GM12878 (cell line): ENCODE measurements around the gene ADGRV1. TPM values are rescaled to one million over a fixed set of nuclear protein-coding genes. Genes with fewer than 3 reads are reported as not detected.

Source experiments
- ATAC-seq: fragments of 200-7000 bp; cut with Tn5 transposase; 3 replicates; pipeline ENCODE4 v1.9.1; 2020; ENCODE audit warnings: mild to moderate bottlenecking, moderate library complexity
- BruUV-seq: library from RNA; stranded (reverse); fragments of 400-500 nt; replicated peaks from 2 replicates; lab custom pipeline; 2021; lab: Mats Ljungman, UMichigan
- CTCF ChIA-PET: fragments of 300-600 bp; sonication (Branson Sonifier 250); formaldehyde crosslinking; extraction: SDS; loops from one replicate; lab custom pipeline; 2021; ENCODE audit warnings: inconsistent platforms; lab: Yijun Ruan, JAX
- POLR2A ChIA-PET: fragments of 350-600 bp; formaldehyde crosslinking; extraction: SDS; loops from one replicate; lab custom pipeline; 2021; ENCODE audit warnings: inconsistent platforms; lab: Charles Lee
- RAD21 ChIA-PET: fragments of 300-600 bp; sonication (Branson Sonifier 250); formaldehyde crosslinking; loops from one replicate; lab custom pipeline; 2023; ENCODE audit warnings: antibody characterized with exemption; ENCODE audit not compliant: unreplicated experiment; lab: Charles Lee
- SMC1A ChIA-PET: fragments of 300-600 bp; sonication (Branson Sonifier 250); formaldehyde crosslinking; loops from one replicate; lab custom pipeline; 2023; ENCODE audit not compliant: unreplicated experiment, uncharacterized antibody; lab: Charles Lee
- DNase-seq: peaks from one replicate; pipeline ENCODE4 v3.0.0-alpha.2; 2011; ENCODE audit warnings: low read depth, low spot score
- FAIRE-seq: peaks from 3 replicates; lab custom pipeline; 2011; peaks lifted over from hg19 to GRCh38; lab: Jason Lieb, UNC
- H2AFZ ChIP-seq: 2 replicates; pipeline ENCODE4 v1.6.0; 2011; ENCODE audit warnings: low read depth, low read length, control low read depth; ENCODE audit not compliant: control insufficient read depth
- H3K27ac ChIP-seq: 2 replicates; pipeline ENCODE4 v1.5.1; 2011; ENCODE audit warnings: control low read depth; ENCODE audit not compliant: control insufficient read depth, insufficient read depth
- H3K27me3 ChIP-seq, 2 experiments: replicated peaks in 1 of 2; 2 replicates each; pipeline versions ENCODE4 v1.6.0 to v1.6.1; 2011; ENCODE audit warnings: low read length in 1 of 2; ENCODE audit not compliant: control insufficient read depth in 2 of 2, insufficient read depth in 2 of 2
- H3K36me3 ChIP-seq, 2 experiments: 2 replicates each; pipeline ENCODE4 v1.5.1; 2011; ENCODE audit warnings: low read length in 1 of 2; ENCODE audit not compliant: control insufficient read depth in 2 of 2, insufficient read depth in 2 of 2
- H3K4me1 ChIP-seq: 2 replicates; pipeline ENCODE4 v1.6.1; 2011; ENCODE audit warnings: mild to moderate bottlenecking, low read length, moderate library complexity, mixed read lengths; ENCODE audit not compliant: control insufficient read depth, insufficient read depth
- H3K4me2 ChIP-seq: 2 replicates; pipeline ENCODE4 v1.6.0; 2011; ENCODE audit warnings: control low read depth; ENCODE audit not compliant: control insufficient read depth, insufficient read depth
- H3K4me3 ChIP-seq: fragments of 200-600 bp; sonication (generic); 2 replicates; pipeline ENCODE4 v1.5.1; 2016
- H3K79me2 ChIP-seq: 2 replicates; pipeline ENCODE4 v1.6.0; 2011; ENCODE audit warnings: low read length; ENCODE audit not compliant: control insufficient read depth, insufficient read depth
- H3K9ac ChIP-seq: 2 replicates; pipeline ENCODE4 v1.8.0; 2011; ENCODE audit warnings: low read length, control low read depth, mixed read lengths; ENCODE audit not compliant: control insufficient read depth, insufficient read depth
- H3K9me3 ChIP-seq: replicated peaks from 3 replicates; pipeline ENCODE4 v1.5.1; 2011; ENCODE audit warnings: mild to moderate bottlenecking, low read length; ENCODE audit not compliant: control insufficient read depth, insufficient read depth
- H4K20me1 ChIP-seq: 2 replicates; pipeline ENCODE4 v1.6.0; 2011; ENCODE audit not compliant: control insufficient read depth, insufficient read depth
- BACH1 ChIP-seq: fragments of 450-650 bp; IDR thresholded peaks from 2 replicates; pipeline ENCODE4 v1.6.1; 2017; ENCODE audit warnings: mild to moderate bottlenecking, borderline replicate concordance
- BCL3 ChIP-seq: IDR thresholded peaks from 2 replicates; pipeline ENCODE4 v1.6.1; 2011; ENCODE audit warnings: borderline replicate concordance, low read depth, mild to moderate bottlenecking, moderate library complexity, low read length; ENCODE audit not compliant: insufficient read depth, poor library complexity, severe bottlenecking
- BRCA1 ChIP-seq: IDR thresholded peaks from 2 replicates; pipeline ENCODE4 v1.6.1; 2011; ENCODE audit warnings: low read depth, low read length, improper control_type of control experiment
- CTCF ChIP-seq, 3 experiments: IDR thresholded peaks in 2 of 3; conservative IDR thresholded peaks in 1 of 3; 2 replicates each; pipeline ENCODE4 v1.5.1; 2011; ENCODE audit warnings: low read depth in 3 of 3, low read length in 3 of 3, mild to moderate bottlenecking in 3 of 3, control low read depth in 2 of 3, moderate library complexity in 2 of 3, inconsistent platforms in 1 of 3, mixed read lengths in 1 of 3; ENCODE audit not compliant: control insufficient read depth in 2 of 3, insufficient read depth in 1 of 3; ENCODE audit errors: extremely low read depth in 1 of 3
- EZH2 ChIP-seq: IDR thresholded peaks from 2 replicates; pipeline ENCODE4 v1.6.1; 2012; ENCODE audit warnings: low read depth, mild to moderate bottlenecking, control low read depth, inconsistent platforms, low read length, borderline replicate concordance; ENCODE audit not compliant: control insufficient read depth
- FOXK2 ChIP-seq: fragments of 450-650 bp; IDR thresholded peaks from 2 replicates; pipeline ENCODE4 v1.6.1; 2017; ENCODE audit warnings: mild to moderate bottlenecking, moderate library complexity
- MXI1 ChIP-seq: fragments of 150-350 bp; IDR thresholded peaks from 2 replicates; pipeline ENCODE4 v1.6.1; 2011; ENCODE audit warnings: low read depth, mild to moderate bottlenecking, inconsistent platforms, low read length, improper control_type of control experiment
- SIX5 ChIP-seq: IDR thresholded peaks from 2 replicates; pipeline ENCODE4 v1.6.1; 2011; ENCODE audit warnings: mild to moderate bottlenecking, low read depth, low read length, moderate library complexity; ENCODE audit not compliant: severe bottlenecking
- SREBF1 ChIP-seq: IDR thresholded peaks from 2 replicates; pipeline ENCODE4 v1.6.1; 2012; ENCODE audit warnings: mild to moderate bottlenecking, low read length
- TCF3 ChIP-seq: IDR thresholded peaks from 2 replicates; pipeline ENCODE4 v1.6.1; 2012; ENCODE audit warnings: low read depth, mild to moderate bottlenecking, low read length, borderline replicate concordance; ENCODE audit not compliant: insufficient read depth
- YY1 ChIP-seq: IDR thresholded peaks from 2 replicates; pipeline ENCODE4 v1.6.1; 2011; ENCODE audit warnings: low read depth, mild to moderate bottlenecking, low read length
- ZBTB11 ChIP-seq: fragments of 450-650 bp; formaldehyde crosslinking; IDR thresholded peaks from 2 replicates; pipeline ENCODE4 v1.5.0; 2022; ENCODE audit warnings: mild to moderate bottlenecking, missing genetic modification characterization
- ZNF217 ChIP-seq: fragments of 450-650 bp; IDR thresholded peaks from 2 replicates; pipeline ENCODE4 v1.6.1; 2017; ENCODE audit warnings: antibody characterized with exemption, mild to moderate bottlenecking
- ZNF384 ChIP-seq: IDR thresholded peaks from 2 replicates; pipeline ENCODE4 v1.6.1; 2012; ENCODE audit warnings: low read depth, mild to moderate bottlenecking, low read length, improper control_type of control experiment, borderline replicate concordance
- WGBS: methylation state at CpG from one replicate; pipeline ENCODE4 v1.1.6; 2016; ENCODE audit warnings: low lambda C conversion rate; ENCODE audit not compliant: insufficient replicate concordance, insufficient coverage; ENCODE audit errors: missing lambda C conversion rate; 5-methylcytosine and 5-hydroxymethylcytosine counted together
- in situ Hi-C: fragments of 300-500 bp; cut with MboI; formaldehyde crosslinking; loops from 9 replicates; pipeline ENCODE4 v1.14.3; 2018; ENCODE audit warnings: mixed read lengths
- intact Hi-C: fragments of 100-400 bp; cut with micrococcal nuclease; formaldehyde crosslinking; loops from one replicate; pipeline ENCODE4 v1.14.2; 2022; ENCODE audit not compliant: unreplicated experiment
- polyA plus RNA-seq, 11 experiments: library from polyadenylated mRNA; depleted of rRNA in 4 of 11; unstranded in 6 of 11; stranded (reverse) in 5 of 11; fragments of >200 nt; fragmentation: Nextera tagmentation in 4 of 11; fragmentation: Illumina TruSeq in 1 of 11; extraction: Ambion mirVana in 4 of 11; extraction: Trizol in 1 of 11; gene quantifications; 1 replicate in 1 of 11; 2 replicates in 10 of 11; pipeline versions ENCODE4 v1.2.1 to v1.2.3, GENCODE V29; 2011 to 2016; ENCODE audit warnings: inconsistent platforms in 2 of 11, missing spikeins in 2 of 11, low read depth in 1 of 11
- total RNA-seq, 4 experiments: library from RNA; depleted of rRNA in 3 of 4; stranded (reverse); fragments of >200 nt in 3 of 4; fragmentation: Illumina TruSeq in 1 of 4; extraction: Trizol in 1 of 4; gene quantifications; 2 replicates each; pipeline versions ENCODE4 v1.2.1 to v1.2.3, GENCODE V29; 2013 to 2021

ADGRV1 gene
- total and polyA plus RNA-seq, 10 of the 15 experiments (the other 5 are each of a cell fraction or from before 2014, with no cell fraction given): 0.04 to 8.1 (median 0.16) TPM; not detected in 1

GRCh38 chr5:90902651-90903386 is 344.2 kb downstream of the ADGRV1 start:
- SMC1A ChIA-PET: no interaction called here
- TF ChIP-seq EZH2: no peak
- TF ChIP-seq CTCF (IDR thresholded peaks at IDR 0.05 in 2 of 3, conservative IDR thresholded peaks at IDR 0.05 in 1 of 3; ENCODE audit: control insufficient read depth in 2 of 3, extremely low read depth in 1 of 3, insufficient read depth in 1 of 3, low read depth in 3 of 3, low read length in 3 of 3): no peak
- no peak for TF ChIP-seq SREBF1
- no peak for TF ChIP-seq YY1
- no peak for TF ChIP-seq ZNF217
- TF ChIP-seq BACH1: no peak
- TF ChIP-seq TCF3: no peak
- TF ChIP-seq BCL3: no peak
- no peak for TF ChIP-seq SIX5
- no peak for TF ChIP-seq FOXK2
- no peak for TF ChIP-seq BRCA1
- no peak for TF ChIP-seq ZNF384
- no peak for TF ChIP-seq MXI1
- TF ChIP-seq ZBTB11 (CRISPR knock-in tag): no peak
- H3K4me3 ChIP-seq: no peak overlapping the region
- in situ Hi-C loops (no loop called here), intact Hi-C loops (no loop called here)
- ATAC-seq: no peak
- H3K27ac ChIP-seq: no peak overlapping the region
- 34% methylated on average over 6 of the region's 6 CpGs for WGBS
- no peak for FAIRE-seq
- H3K4me2 ChIP-seq: no peak overlapping the region
- H3K9me3 ChIP-seq: no peaks in the 10 kb centered on the region
- H3K36me3 ChIP-seq: no peaks in the 10 kb centered on the region
- CTCF ChIA-PET: no interaction called here
- H3K4me1 ChIP-seq: no peaks in the 10 kb centered on the region
- H4K20me1 ChIP-seq: no peaks in the 10 kb centered on the region
- no peaks in the 10 kb centered on the region; a peak in 1 of 4 replicates for H3K27me3 ChIP-seq
- DNase-seq: no peak
- POLR2A ChIA-PET: no interaction called here
- BruUV-seq: no TSS peak
- H3K79me2 ChIP-seq: no peaks in the 10 kb centered on the region
- RAD21 ChIA-PET: no interaction called here
- H2AFZ ChIP-seq: no peak overlapping the region
- H3K9ac ChIP-seq: no peak overlapping the region
